WTC11 (cell line): ENCODE data around the gene EDN1. TPM values are rescaled to one million over a fixed set of nuclear protein-coding genes. Genes with fewer than 3 reads are reported as not detected.

ENCODE experiments used
- ATAC-seq: fragments of 200-7000 bp; cut with Tn5 transposase; 2 replicates; pipeline ENCODE4 v1.10.0; 2021; ENCODE audit warnings: mild to moderate bottlenecking, moderate library complexity
- CTCF ChIA-PET: fragments of 300-600 bp; sonication (Branson Sonifier 250); formaldehyde crosslinking; loops from one replicate; lab custom pipeline; 2021; ENCODE audit warnings: antibody characterized with exemption; lab: Charles Lee
- POLR2A ChIA-PET: fragments of 350-600 bp; sonication (Branson Sonifier 250); formaldehyde crosslinking; loops from one replicate; lab custom pipeline; 2021; ENCODE audit warnings: antibody characterized with exemption; lab: Charles Lee
- DNase-seq: peaks from one replicate; pipeline ENCODE4 v3.0.0; 2021; ENCODE audit warnings: low spot score
- H3K27ac Mint-ChIP-seq: 2 replicates; pipeline ENCODE4 v1.8.0; 2021; ENCODE audit warnings: mixed read lengths
- H3K27me3 Mint-ChIP-seq: 2 replicates; pipeline ENCODE4 v1.8.0; 2021; ENCODE audit warnings: low read depth, mild to moderate bottlenecking, moderate library complexity, mixed read lengths
- H3K36me3 Mint-ChIP-seq: 2 replicates; pipeline ENCODE4 v1.8.0; 2021; ENCODE audit warnings: mixed read lengths
- H3K4me1 Mint-ChIP-seq: 2 replicates; pipeline ENCODE4 v1.8.0; 2022; ENCODE audit warnings: mixed read lengths
- H3K4me3 Mint-ChIP-seq: 2 replicates; pipeline ENCODE4 v1.8.0; 2021; ENCODE audit warnings: mild to moderate bottlenecking, moderate library complexity, mixed read lengths
- H3K9me3 Mint-ChIP-seq: 2 replicates; pipeline ENCODE4 v1.8.0; 2021; ENCODE audit warnings: mixed read lengths
- ATF2 ChIP-seq: sonication (generic); formaldehyde crosslinking; IDR thresholded peaks from 2 replicates; pipeline ENCODE4 v1.8.1; 2022; ENCODE audit warnings: low read depth, missing genetic modification reagents, borderline replicate concordance
- CREB1 ChIP-seq: sonication (generic); formaldehyde crosslinking; IDR thresholded peaks from 2 replicates; pipeline ENCODE4 v1.8.0; 2023; ENCODE audit warnings: mild to moderate bottlenecking, missing genetic modification reagents
- CREM ChIP-seq: sonication (generic); formaldehyde crosslinking; IDR thresholded peaks from 2 replicates; pipeline ENCODE4 v1.8.1; 2022; ENCODE audit warnings: mild to moderate bottlenecking, missing genetic modification reagents, moderate library complexity
- ESRRA ChIP-seq: sonication (generic); formaldehyde crosslinking; IDR thresholded peaks from 2 replicates; pipeline ENCODE4 v1.8.1; 2022; ENCODE audit warnings: mild to moderate bottlenecking, missing genetic modification reagents, borderline replicate concordance
- FOXK1 ChIP-seq: sonication (generic); formaldehyde crosslinking; IDR thresholded peaks from 2 replicates; pipeline ENCODE4 v1.8.0; 2022; ENCODE audit warnings: mild to moderate bottlenecking, moderate library complexity, missing genetic modification reagents
- GTF2I ChIP-seq: fragments of 250-450 bp; sonication (Bioruptor Pico); conservative IDR thresholded peaks from 2 replicates; pipeline ENCODE4 v1.4.0; 2021; ENCODE audit warnings: mild to moderate bottlenecking
- KAT7 ChIP-seq: sonication (generic); formaldehyde crosslinking; IDR thresholded peaks from 2 replicates; pipeline ENCODE4 v1.8.1; 2023; ENCODE audit warnings: missing genetic modification reagents, mild to moderate bottlenecking, borderline replicate concordance
- NR3C1 ChIP-seq: sonication (generic); formaldehyde crosslinking; conservative IDR thresholded peaks from 2 replicates; pipeline ENCODE4 v1.8.1; 2023; ENCODE audit warnings: low read depth, mild to moderate bottlenecking, missing genetic modification reagents
- SMAD4 ChIP-seq: sonication (generic); formaldehyde crosslinking; IDR thresholded peaks from 2 replicates; pipeline ENCODE4 v1.8.0; 2022; ENCODE audit warnings: mild to moderate bottlenecking, missing genetic modification reagents
- TEAD1 ChIP-seq: sonication (generic); formaldehyde crosslinking; IDR thresholded peaks from 2 replicates; pipeline ENCODE4 v1.8.0; 2022; ENCODE audit warnings: mild to moderate bottlenecking, missing genetic modification reagents
- TEAD4 ChIP-seq: sonication (generic); formaldehyde crosslinking; IDR thresholded peaks from 2 replicates; pipeline ENCODE4 v1.8.0; 2022; ENCODE audit warnings: mild to moderate bottlenecking, missing genetic modification reagents
- TP53 ChIP-seq: sonication (generic); formaldehyde crosslinking; IDR thresholded peaks from 2 replicates; pipeline ENCODE4 v1.8.1; 2023; ENCODE audit warnings: mild to moderate bottlenecking, missing genetic modification reagents
- ZBTB21 ChIP-seq: sonication (generic); formaldehyde crosslinking; IDR thresholded peaks from 2 replicates; pipeline ENCODE4 v1.8.1; 2023; ENCODE audit warnings: mild to moderate bottlenecking, missing genetic modification reagents, borderline replicate concordance
- ZNF121 ChIP-seq: sonication (generic); formaldehyde crosslinking; IDR thresholded peaks from 2 replicates; pipeline ENCODE4 v1.8.0; 2023; ENCODE audit warnings: missing genetic modification reagents
- ZNF219 ChIP-seq: sonication (generic); formaldehyde crosslinking; IDR thresholded peaks from 2 replicates; pipeline ENCODE4 v1.8.0; 2023; ENCODE audit warnings: missing genetic modification reagents, mild to moderate bottlenecking, borderline replicate concordance
- ZNF423 ChIP-seq: fragments of 250-450 bp; sonication (Bioruptor Pico); IDR thresholded peaks from 2 replicates; pipeline ENCODE4 v2.1.2; 2022; ENCODE audit warnings: mild to moderate bottlenecking, moderate library complexity
- total RNA-seq: library from RNA; stranded (reverse); gene quantifications from 3 replicates; pipeline ENCODE4 v1.2.3, GENCODE V29; 2021
- TF ChIP-seq, protein P1 (sequence below): sonication (generic); formaldehyde crosslinking; IDR thresholded peaks from 2 replicates; pipeline ENCODE4 v1.8.1; 2023; ENCODE audit warnings: mild to moderate bottlenecking, missing genetic modification reagents
- TF ChIP-seq, protein P2 (sequence below): sonication (generic); formaldehyde crosslinking; IDR thresholded peaks from 2 replicates; pipeline ENCODE4 v1.8.0; 2022; ENCODE audit warnings: mild to moderate bottlenecking, missing genetic modification reagents
- TF ChIP-seq, protein P3 (sequence below): sonication (generic); formaldehyde crosslinking; conservative IDR thresholded peaks from 2 replicates; pipeline ENCODE4 v1.8.1; 2023; ENCODE audit warnings: mild to moderate bottlenecking, low read depth, missing genetic modification reagents, moderate library complexity
- TF ChIP-seq, protein P4 (sequence below): sonication (generic); formaldehyde crosslinking; IDR thresholded peaks from 2 replicates; pipeline ENCODE4 v1.8.1; 2022; ENCODE audit warnings: missing genetic modification reagents, borderline replicate concordance

EDN1 gene
- total RNA-seq, 1 experiment from 2014 or later, result 1.0 TPM

GRCh38 chr6:12340488-12340818 lies 50.3 kb downstream of the EDN1 start (continued):
- TF ChIP-seq, protein P1, sequence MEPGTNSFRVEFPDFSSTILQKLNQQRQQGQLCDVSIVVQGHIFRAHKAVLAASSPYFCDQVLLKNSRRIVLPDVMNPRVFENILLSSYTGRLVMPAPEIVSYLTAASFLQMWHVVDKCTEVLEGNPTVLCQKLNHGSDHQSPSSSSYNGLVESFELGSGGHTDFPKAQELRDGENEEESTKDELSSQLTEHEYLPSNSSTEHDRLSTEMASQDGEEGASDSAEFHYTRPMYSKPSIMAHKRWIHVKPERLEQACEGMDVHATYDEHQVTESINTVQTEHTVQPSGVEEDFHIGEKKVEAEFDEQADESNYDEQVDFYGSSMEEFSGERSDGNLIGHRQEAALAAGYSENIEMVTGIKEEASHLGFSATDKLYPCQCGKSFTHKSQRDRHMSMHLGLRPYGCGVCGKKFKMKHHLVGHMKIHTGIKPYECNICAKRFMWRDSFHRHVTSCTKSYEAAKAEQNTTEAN (CRISPR knock-in tag), result no peak

GRCh38 chr6:12342664-12343063 lies 52.5 kb downstream of the EDN1 start:
- ChIA-PET POLR2A (no interaction called here), CTCF (interaction anchor here (0.6 kb wide), 1 partner anchor 614 kb away, joined by 3 read pairs; no protein-coding TSS in a partner anchor)
- no peak overlapping the region for H3K4me3 Mint-ChIP-seq
- no peak for DNase-seq
- peaks cover 24% of the 10 kb centered on the region for H3K4me1 Mint-ChIP-seq
- TF ChIP-seq TEAD1 (CRISPR knock-in tag) (no peak), KAT7 (CRISPR knock-in tag) (no peak), SMAD4 (CRISPR knock-in tag) (no peak), NR3C1 (CRISPR knock-in tag) (no peak), GTF2I (no peak), TEAD4 (CRISPR knock-in tag) (no peak), ESRRA (no peak), ZBTB21 (no peak), FOXK1 (no peak), TP53 (CRISPR knock-in tag) (no peak), ZNF423 (CRISPR knock-in tag) (no peak), CREB1 (CRISPR knock-in tag) (no peak), CREM (CRISPR knock-in tag) (no peak), ATF2 (CRISPR knock-in tag) (no peak), ZNF121 (no peak), ZNF219 (no peak)
- TF ChIP-seq, protein P2, sequence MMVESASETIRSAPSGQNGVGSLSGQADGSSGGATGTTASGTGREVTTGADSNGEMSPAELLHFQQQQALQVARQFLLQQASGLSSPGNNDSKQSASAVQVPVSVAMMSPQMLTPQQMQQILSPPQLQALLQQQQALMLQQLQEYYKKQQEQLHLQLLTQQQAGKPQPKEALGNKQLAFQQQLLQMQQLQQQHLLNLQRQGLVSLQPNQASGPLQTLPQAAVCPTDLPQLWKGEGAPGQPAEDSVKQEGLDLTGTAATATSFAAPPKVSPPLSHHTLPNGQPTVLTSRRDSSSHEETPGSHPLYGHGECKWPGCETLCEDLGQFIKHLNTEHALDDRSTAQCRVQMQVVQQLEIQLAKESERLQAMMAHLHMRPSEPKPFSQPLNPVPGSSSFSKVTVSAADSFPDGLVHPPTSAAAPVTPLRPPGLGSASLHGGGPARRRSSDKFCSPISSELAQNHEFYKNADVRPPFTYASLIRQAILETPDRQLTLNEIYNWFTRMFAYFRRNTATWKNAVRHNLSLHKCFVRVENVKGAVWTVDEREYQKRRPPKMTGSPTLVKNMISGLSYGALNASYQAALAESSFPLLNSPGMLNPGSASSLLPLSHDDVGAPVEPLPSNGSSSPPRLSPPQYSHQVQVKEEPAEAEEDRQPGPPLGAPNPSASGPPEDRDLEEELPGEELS (CRISPR knock-in tag), result no peak
- TF ChIP-seq, protein P3, sequence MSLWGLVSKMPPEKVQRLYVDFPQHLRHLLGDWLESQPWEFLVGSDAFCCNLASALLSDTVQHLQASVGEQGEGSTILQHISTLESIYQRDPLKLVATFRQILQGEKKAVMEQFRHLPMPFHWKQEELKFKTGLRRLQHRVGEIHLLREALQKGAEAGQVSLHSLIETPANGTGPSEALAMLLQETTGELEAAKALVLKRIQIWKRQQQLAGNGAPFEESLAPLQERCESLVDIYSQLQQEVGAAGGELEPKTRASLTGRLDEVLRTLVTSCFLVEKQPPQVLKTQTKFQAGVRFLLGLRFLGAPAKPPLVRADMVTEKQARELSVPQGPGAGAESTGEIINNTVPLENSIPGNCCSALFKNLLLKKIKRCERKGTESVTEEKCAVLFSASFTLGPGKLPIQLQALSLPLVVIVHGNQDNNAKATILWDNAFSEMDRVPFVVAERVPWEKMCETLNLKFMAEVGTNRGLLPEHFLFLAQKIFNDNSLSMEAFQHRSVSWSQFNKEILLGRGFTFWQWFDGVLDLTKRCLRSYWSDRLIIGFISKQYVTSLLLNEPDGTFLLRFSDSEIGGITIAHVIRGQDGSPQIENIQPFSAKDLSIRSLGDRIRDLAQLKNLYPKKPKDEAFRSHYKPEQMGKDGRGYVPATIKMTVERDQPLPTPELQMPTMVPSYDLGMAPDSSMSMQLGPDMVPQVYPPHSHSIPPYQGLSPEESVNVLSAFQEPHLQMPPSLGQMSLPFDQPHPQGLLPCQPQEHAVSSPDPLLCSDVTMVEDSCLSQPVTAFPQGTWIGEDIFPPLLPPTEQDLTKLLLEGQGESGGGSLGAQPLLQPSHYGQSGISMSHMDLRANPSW (CRISPR knock-in tag), result no peak
- TF ChIP-seq, protein P4, sequence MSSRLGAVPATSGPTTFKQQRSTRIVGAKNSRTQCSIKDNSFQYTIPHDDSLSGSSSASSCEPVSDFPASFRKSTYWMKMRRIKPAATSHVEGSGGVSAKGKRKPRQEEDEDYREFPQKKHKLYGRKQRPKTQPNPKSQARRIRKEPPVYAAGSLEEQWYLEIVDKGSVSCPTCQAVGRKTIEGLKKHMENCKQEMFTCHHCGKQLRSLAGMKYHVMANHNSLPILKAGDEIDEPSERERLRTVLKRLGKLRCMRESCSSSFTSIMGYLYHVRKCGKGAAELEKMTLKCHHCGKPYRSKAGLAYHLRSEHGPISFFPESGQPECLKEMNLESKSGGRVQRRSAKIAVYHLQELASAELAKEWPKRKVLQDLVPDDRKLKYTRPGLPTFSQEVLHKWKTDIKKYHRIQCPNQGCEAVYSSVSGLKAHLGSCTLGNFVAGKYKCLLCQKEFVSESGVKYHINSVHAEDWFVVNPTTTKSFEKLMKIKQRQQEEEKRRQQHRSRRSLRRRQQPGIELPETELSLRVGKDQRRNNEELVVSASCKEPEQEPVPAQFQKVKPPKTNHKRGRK, result no peak
- TF ChIP-seq, all 79 proteins: peak for 0
- no peaks in the 10 kb centered on the region for H3K9me3 Mint-ChIP-seq
- ATAC-seq, result peak; percentile 59
- no peak overlapping the region for H3K27ac Mint-ChIP-seq
- no peaks in the 10 kb centered on the region for H3K27me3 Mint-ChIP-seq
- no peaks in the 10 kb centered on the region for H3K36me3 Mint-ChIP-seq
